Body of pancreas (tissue), 4 donors: ENCODE data around the gene JSRP1. TPM values are rescaled to one million over a fixed set of nuclear protein-coding genes. Genes with fewer than 3 reads are reported as not detected.

Experiments used
- ATAC-seq: fragments of 150-250 bp; one replicate; pipeline ENCODE4 v1.9.1; 2016
- DNase-seq, 4 donors: peaks; one replicate each; pipeline ENCODE4 v3.0.0-alpha.2; 2019
- H3K27ac ChIP-seq, 4 donors: fragments of 200-600 bp; sonication (generic); 1 replicate in 3 of 4; 2 replicates in 1 of 4; pipeline versions ENCODE4 v1.5.1 to v1.6.1; 2016 to 2019; ENCODE audit warnings: mild to moderate bottlenecking in 1 of 4, mixed read lengths in 1 of 4, moderate library complexity in 1 of 4
- H3K27me3 ChIP-seq, 2 donors: fragments of 200-600 bp; sonication (generic); one replicate each; pipeline ENCODE4 v1.6.0; 2016; ENCODE audit warnings: mild to moderate bottlenecking in 1 of 2
- H3K36me3 ChIP-seq, 2 donors: fragments of 200-600 bp; sonication (generic); replicated peaks in 1 of 2; 2 replicates each; pipeline ENCODE4 v1.5.1; 2016; ENCODE audit warnings: low read depth in 2 of 2; ENCODE audit not compliant: insufficient read depth in 1 of 2
- H3K4me1 ChIP-seq: fragments of 200-600 bp; sonication (generic); one replicate; pipeline ENCODE4 v1.6.0; 2016
- H3K4me3 ChIP-seq, 2 donors: fragments of 200-600 bp; sonication (generic); 1 replicate in 1 of 2; 2 replicates in 1 of 2; pipeline ENCODE4 v1.5.1; 2016 to 2019
- H3K9me3 ChIP-seq, 3 donors: fragments of 200-600 bp; sonication (generic); 1 replicate in 2 of 3; 2 replicates in 1 of 3; pipeline ENCODE4 v1.5.1; 2016
- CTCF ChIP-seq, 7 experiments: fragments of 450-650 bp in 4 of 7; fragments of 200-600 bp in 3 of 7; sonication (generic) in 3 of 7; IDR thresholded peaks; one replicate each; pipeline ENCODE4 v1.5.1; 2016 to 2019; ENCODE audit warnings: antibody characterized with exemption in 7 of 7
- POLR2A ChIP-seq, 3 donors: fragments of 450-650 bp; IDR thresholded peaks; one replicate each; pipeline ENCODE4 v1.6.1; 2016; ENCODE audit warnings: antibody characterized with exemption in 3 of 3, mild to moderate bottlenecking in 2 of 3
- WGBS, 2 donors: methylation state at CpG; one replicate each; pipeline ENCODE4 v1.1.5; 2017; 5-methylcytosine and 5-hydroxymethylcytosine counted together
- intact Hi-C: fragments of 100-400 bp; cut with DNase I; formaldehyde crosslinking; loops from one replicate; pipeline ENCODE4 v1.15.1; 2023
- total RNA-seq, 2 donors: library from RNA; depleted of rRNA; stranded (reverse); fragments of >200 nt; gene quantifications; one replicate each; pipeline ENCODE4 v1.1.0, GENCODE V29; 2016

JSRP1 gene
- total RNA-seq, 2 donors from 2014 or later: not detected

GRCh38 chr19:2290441-2291184, 34.4 kb upstream of the JSRP1 start:
- 3% methylated on average over 75 of the region's 82 CpGs; no CpG with 5 or more reads in 1 of the 2 donors for WGBS, 2 donors
- Histone ChIP-seq H3K27ac (peak overlapping the region in 1 of 4 donors; percentile 72), H3K9me3 (no peaks in the 10 kb centered on the region), H3K36me3 (no peaks in the 10 kb centered on the region), H3K4me3 (peak overlapping the region in 1 of 2 donors; percentile 12), H3K4me1 (peaks cover 26% of the 10 kb centered on the region), H3K27me3 (peaks cover 5 to 39% of the 10 kb centered on the region in 2 donors)
- intact Hi-C loops: no loop called here
- no peak for TF ChIP-seq CTCF (IDR thresholded peaks at IDR 0.05)
- DNase-seq: peak in 1 of 4 donors; percentile 23
- ATAC-seq: peak; percentile 19

- no peaks in the 10 kb centered on the region for H3K9me3 ChIP-seq
- H3K4me3 ChIP-seq: no peak overlapping the region
- ATAC-seq (no peak), DNase-seq (peak in 1 of 4 donors; percentile 62)
- TF ChIP-seq POLR2A (IDR thresholded peaks at IDR 0.05) (no peak), CTCF (IDR thresholded peaks at IDR 0.05) (no peak)
- intact Hi-C loops: loop anchor here (5.0 kb wide), 1 partner anchor 97 kb away; no protein-coding TSS in a partner anchor
- peaks cover 5 to 39% of the 10 kb centered on the region in 2 donors for H3K27me3 ChIP-seq
- 2 to 6% methylated on average over 12 to 68 of the region's 74 CpGs for WGBS, 2 donors
- H3K36me3 ChIP-seq: no peaks in the 10 kb centered on the region
- H3K27ac ChIP-seq: peak overlapping the region in 2 of 4 donors; percentile 50 to 72
- H3K4me1 ChIP-seq: peaks cover 26% of the 10 kb centered on the region
These were observed 33.7 kb upstream of the JSRP1 start for GRCh38 chr19:2289714-2290435.

- ATAC-seq (no peak), DNase-seq (no peak)
- H3K27me3 ChIP-seq: peaks cover 5 to 39% of the 10 kb centered on the region in 2 donors
- 47 to 58% methylated on average over 2 to 28 of the region's 28 CpGs for WGBS, 2 donors
- H3K27ac ChIP-seq: peak overlapping the region in 1 of 4 donors; percentile 72
- peaks cover 26% of the 10 kb centered on the region for H3K4me1 ChIP-seq
- H3K4me3 ChIP-seq: no peak overlapping the region
- TF ChIP-seq CTCF (IDR thresholded peaks at IDR 0.05) (no peak), POLR2A (IDR thresholded peaks at IDR 0.05) (no peak)
- no peaks in the 10 kb centered on the region for H3K9me3 ChIP-seq
- no peaks in the 10 kb centered on the region for H3K36me3 ChIP-seq
- intact Hi-C loops: loop anchor here (5.0 kb wide), 1 partner anchor 98 kb away; no protein-coding TSS in a partner anchor
These were observed 32.8 kb upstream of the JSRP1 start for GRCh38 chr19:2288818-2289713.

GRCh38 chr19:2288338-2288817, 32.2 kb upstream of the JSRP1 start:
- TF ChIP-seq POLR2A (IDR thresholded peaks at IDR 0.05): no peak
- DNase-seq: no peak
- intact Hi-C loops: loop anchor here (5.0 kb wide), 1 partner anchor 99 kb away; no protein-coding TSS in a partner anchor
- peaks cover 26% of the 10 kb centered on the region for H3K4me1 ChIP-seq
- no peaks in the 10 kb centered on the region for H3K36me3 ChIP-seq
- 72 to 81% methylated on average over 9 to 13 of the region's 17 CpGs for WGBS, 2 donors
- H3K27ac ChIP-seq: no peak overlapping the region
- no peaks in the 10 kb centered on the region for H3K9me3 ChIP-seq
- no peak overlapping the region for H3K4me3 ChIP-seq
- no peak for ATAC-seq
- peaks cover 5 to 39% of the 10 kb centered on the region in 2 donors for H3K27me3 ChIP-seq
